Gastroesophageal sphincter (tissue), 4 donors: ENCODE data around the gene KLHL40. TPM values are rescaled to one million over a fixed set of nuclear protein-coding genes. Genes with fewer than 3 reads are reported as not detected.

Experiments used
- ATAC-seq: fragments of 150-250 bp; one replicate; pipeline ENCODE4 v1.9.1; 2016; ENCODE audit warnings: mild to moderate bottlenecking, moderate library complexity
- H3K27ac ChIP-seq, 4 donors: fragments of 200-600 bp; sonication (generic) in 3 of 4; 1 replicate in 3 of 4; 2 replicates in 1 of 4; pipeline ENCODE4 v1.5.1; 2016 to 2019
- H3K27me3 ChIP-seq: fragments of 200-600 bp; sonication (generic); one replicate; pipeline ENCODE4 v1.5.1; 2019
- H3K36me3 ChIP-seq, 2 donors: fragments of 200-600 bp; sonication (generic); one replicate each; pipeline ENCODE4 v1.5.1; 2019; ENCODE audit warnings: control low read depth in 1 of 2
- H3K4me1 ChIP-seq, 3 donors: fragments of 200-600 bp; sonication (generic); 1 replicate in 2 of 3; 2 replicates in 1 of 3; pipeline ENCODE4 v1.5.1; 2016 to 2019; ENCODE audit warnings: control low read depth in 2 of 3
- H3K4me3 ChIP-seq, 2 donors: fragments of 200-600 bp; sonication (generic); one replicate each; pipeline ENCODE4 v1.5.1; 2019; ENCODE audit warnings: mild to moderate bottlenecking in 1 of 2, moderate library complexity in 1 of 2
- H3K9me3 ChIP-seq, 3 donors: fragments of 200-600 bp; sonication (generic); one replicate each; pipeline ENCODE4 v1.5.1; 2017 to 2019; ENCODE audit warnings: control low read depth in 2 of 3
- EP300 ChIP-seq: sonication (generic); formaldehyde crosslinking; IDR thresholded peaks from one replicate; pipeline ENCODE4 v1.6.1; 2017; ENCODE audit warnings: antibody characterized with exemption, mild to moderate bottlenecking
- POLR2A ChIP-seq, 2 donors: fragments of 450-650 bp; IDR thresholded peaks; one replicate each; pipeline ENCODE4 v1.6.1; 2017; ENCODE audit warnings: antibody characterized with exemption in 2 of 2, mild to moderate bottlenecking in 2 of 2, moderate library complexity in 1 of 2
- POLR2AphosphoS5 ChIP-seq: sonication (generic); formaldehyde crosslinking; IDR thresholded peaks from one replicate; pipeline ENCODE4 v1.6.1; 2017; ENCODE audit warnings: antibody characterized with exemption
- WGBS, 2 donors: methylation state at CpG; one replicate each; pipeline ENCODE4 v1.1.5; 2018; ENCODE audit warnings: low coverage in 1 of 2; 5-methylcytosine and 5-hydroxymethylcytosine counted together
- total RNA-seq, 4 donors: library from RNA; depleted of rRNA; stranded (reverse); fragments of >200 nt; gene quantifications; one replicate each; pipeline ENCODE4 v1.1.0, GENCODE V29; 2016
- TF ChIP-seq, protein P1 (sequence below), 4 experiments: fragments of 200-600 bp in 2 of 4; fragments of 450-650 bp in 2 of 4; sonication (generic) in 1 of 4; IDR thresholded peaks; one replicate each; pipeline ENCODE4 v1.5.1; 2017 to 2019; ENCODE audit warnings: antibody characterized with exemption in 4 of 4, mild to moderate bottlenecking in 2 of 4, moderate library complexity in 2 of 4

Gene KLHL40
- total RNA-seq, 4 donors from 2014 or later = not detected

DNA sequence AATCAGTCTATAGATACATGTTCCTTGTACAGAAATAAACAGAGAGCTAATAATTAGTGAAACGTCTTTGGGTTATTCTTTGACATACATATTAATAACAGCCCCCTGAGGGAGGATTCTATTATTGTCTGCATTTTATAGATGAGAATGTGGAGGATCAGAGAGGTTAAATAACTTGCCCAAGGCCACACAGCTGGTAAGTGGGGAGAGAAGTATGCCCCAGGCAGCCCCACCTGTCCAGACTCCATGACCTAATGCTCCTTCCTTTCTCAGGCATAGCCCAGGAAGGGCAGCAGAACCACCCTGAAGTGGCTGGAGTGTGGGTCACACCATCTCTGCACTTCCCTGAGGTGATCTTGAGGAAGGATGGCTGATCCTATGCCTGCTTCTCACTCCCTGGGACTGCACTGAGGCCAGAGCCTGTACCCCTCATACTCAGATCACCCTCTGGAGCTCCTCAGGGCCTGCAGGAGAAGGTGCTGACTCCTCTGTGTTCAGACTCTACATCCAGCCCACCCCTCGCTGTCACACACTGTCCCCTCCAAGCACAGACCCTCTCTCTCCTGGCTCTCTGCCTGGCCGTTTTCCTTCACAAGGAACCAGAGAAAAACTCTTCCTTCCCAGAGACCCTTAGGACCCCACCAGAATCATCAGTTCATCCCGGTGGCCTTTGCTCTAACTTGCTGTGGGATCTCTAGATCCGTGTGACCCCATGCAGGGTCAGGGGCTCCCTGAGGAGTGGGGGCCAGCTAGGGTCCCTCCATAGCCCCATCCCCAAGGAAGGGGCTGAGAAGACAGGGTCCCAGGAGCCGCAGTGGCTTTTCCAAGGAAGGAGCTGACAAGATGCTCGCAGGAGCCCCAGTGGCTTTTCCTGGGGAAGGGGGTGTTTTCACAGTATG is 21.6 kb downstream of the KLHL40 start:
- H3K27me3 ChIP-seq = peaks cover 5% of the 10 kb centered on the region
- no peaks in the 10 kb centered on the region for H3K36me3 ChIP-seq
- H3K4me3 ChIP-seq = no peak overlapping the region
- H3K4me1 ChIP-seq = no peaks in the 10 kb centered on the region
- 54 to 88% methylated on average over 2 to 4 of the region's 7 CpGs for WGBS, 2 donors
- H3K9me3 ChIP-seq = no peaks in the 10 kb centered on the region
- no peak for ATAC-seq
- TF ChIP-seq, protein P1, sequence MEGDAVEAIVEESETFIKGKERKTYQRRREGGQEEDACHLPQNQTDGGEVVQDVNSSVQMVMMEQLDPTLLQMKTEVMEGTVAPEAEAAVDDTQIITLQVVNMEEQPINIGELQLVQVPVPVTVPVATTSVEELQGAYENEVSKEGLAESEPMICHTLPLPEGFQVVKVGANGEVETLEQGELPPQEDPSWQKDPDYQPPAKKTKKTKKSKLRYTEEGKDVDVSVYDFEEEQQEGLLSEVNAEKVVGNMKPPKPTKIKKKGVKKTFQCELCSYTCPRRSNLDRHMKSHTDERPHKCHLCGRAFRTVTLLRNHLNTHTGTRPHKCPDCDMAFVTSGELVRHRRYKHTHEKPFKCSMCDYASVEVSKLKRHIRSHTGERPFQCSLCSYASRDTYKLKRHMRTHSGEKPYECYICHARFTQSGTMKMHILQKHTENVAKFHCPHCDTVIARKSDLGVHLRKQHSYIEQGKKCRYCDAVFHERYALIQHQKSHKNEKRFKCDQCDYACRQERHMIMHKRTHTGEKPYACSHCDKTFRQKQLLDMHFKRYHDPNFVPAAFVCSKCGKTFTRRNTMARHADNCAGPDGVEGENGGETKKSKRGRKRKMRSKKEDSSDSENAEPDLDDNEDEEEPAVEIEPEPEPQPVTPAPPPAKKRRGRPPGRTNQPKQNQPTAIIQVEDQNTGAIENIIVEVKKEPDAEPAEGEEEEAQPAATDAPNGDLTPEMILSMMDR (IDR thresholded peaks at IDR 0.05) = no peak
- no peak for TF ChIP-seq POLR2A (IDR thresholded peaks at IDR 0.05)
- no peak for TF ChIP-seq EP300
- TF ChIP-seq POLR2AphosphoS5 = no peak
- H3K27ac ChIP-seq = no peak overlapping the region

DNA sequence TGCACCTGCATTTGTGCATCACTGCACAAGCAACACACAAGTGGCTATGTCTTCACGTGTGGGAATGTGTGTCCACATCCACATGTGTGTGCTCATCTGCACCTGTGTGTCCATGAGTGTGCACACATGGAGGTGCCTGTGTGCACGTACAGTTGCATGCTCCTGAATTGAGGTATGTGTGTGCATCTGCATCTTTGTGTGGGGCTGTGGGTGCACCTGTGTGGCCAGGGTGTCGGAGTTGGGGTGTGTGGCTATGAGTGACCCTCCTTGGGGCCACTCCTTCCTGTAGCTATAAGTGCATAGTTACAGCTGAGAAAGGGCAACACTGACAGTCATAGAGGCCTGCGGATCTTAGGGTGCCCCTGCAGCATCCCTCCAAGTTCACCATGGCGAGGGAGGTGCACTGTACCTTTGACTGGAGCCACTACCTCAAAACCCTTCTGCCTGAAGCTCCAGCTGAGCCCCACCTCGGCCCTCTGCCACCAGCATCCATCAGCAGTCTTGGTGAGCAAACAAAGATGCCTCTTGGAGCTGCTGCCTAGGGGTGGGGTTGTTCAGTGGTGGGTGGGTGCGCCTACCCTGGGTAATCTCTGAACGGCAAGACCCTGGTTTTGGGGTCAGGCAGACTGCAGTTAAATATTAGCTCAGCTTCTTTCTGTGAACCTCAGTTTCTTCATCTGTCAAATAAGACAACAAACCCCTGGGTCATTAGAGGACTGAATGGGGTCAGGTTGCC is 22.5 kb downstream of the KLHL40 start:
- Histone ChIP-seq H3K27me3 (no peaks in the 10 kb centered on the region), H3K36me3 (no peaks in the 10 kb centered on the region), H3K27ac (no peak overlapping the region), H3K4me3 (no peak overlapping the region), H3K4me1 (no peaks in the 10 kb centered on the region), H3K9me3 (no peaks in the 10 kb centered on the region)
- TF ChIP-seq POLR2AphosphoS5 = no peak
- no peak for TF ChIP-seq POLR2A (IDR thresholded peaks at IDR 0.05)
- TF ChIP-seq, protein P1 (IDR thresholded peaks at IDR 0.05) = no peak
- no peak for TF ChIP-seq EP300
- 67 to 94% methylated on average over 1 to 5 of the region's 8 CpGs for WGBS, 2 donors
- ATAC-seq = no peak

DNA sequence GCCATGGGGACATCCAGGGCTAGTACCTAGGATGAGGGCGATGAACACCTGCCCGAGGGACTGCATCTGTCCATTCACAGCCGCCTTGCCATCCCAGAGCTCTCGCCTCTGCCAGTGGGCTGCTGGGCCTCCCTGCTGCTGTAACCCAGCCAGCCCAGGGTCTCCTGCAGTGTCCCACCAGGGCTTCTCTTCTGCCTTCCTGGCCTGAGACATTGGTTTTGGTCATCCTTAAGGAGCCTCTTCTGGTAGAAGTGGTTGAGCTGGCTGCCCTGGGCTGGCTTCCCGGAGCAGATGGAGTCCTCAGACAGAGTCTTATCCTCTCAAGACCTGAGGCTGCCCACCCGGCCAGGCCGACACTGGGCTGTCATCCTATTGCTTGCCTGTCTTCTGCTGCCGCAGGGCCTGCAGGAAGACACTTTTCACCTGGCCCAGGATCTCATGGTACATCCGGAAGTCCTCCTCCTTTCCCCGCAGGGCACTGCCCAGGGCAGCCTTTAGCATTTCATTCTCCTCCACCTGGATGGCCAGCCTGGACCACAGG is 23.3 kb downstream of the KLHL40 start:
- ATAC-seq = no peak
- WGBS, 2 donors = 100% methylated on average over 2 of the region's 10 CpGs; no CpG with 5 or more reads in 1 of the 2 donors
- Histone ChIP-seq H3K27ac (no peak overlapping the region), H3K4me3 (no peak overlapping the region), H3K27me3 (no peaks in the 10 kb centered on the region), H3K4me1 (no peaks in the 10 kb centered on the region), H3K36me3 (no peaks in the 10 kb centered on the region), H3K9me3 (no peaks in the 10 kb centered on the region)
- TF ChIP-seq POLR2AphosphoS5 (no peak), POLR2A (IDR thresholded peaks at IDR 0.05) (no peak), EP300 (no peak)
- TF ChIP-seq, protein P1 (IDR thresholded peaks at IDR 0.05) = no peak

DNA sequence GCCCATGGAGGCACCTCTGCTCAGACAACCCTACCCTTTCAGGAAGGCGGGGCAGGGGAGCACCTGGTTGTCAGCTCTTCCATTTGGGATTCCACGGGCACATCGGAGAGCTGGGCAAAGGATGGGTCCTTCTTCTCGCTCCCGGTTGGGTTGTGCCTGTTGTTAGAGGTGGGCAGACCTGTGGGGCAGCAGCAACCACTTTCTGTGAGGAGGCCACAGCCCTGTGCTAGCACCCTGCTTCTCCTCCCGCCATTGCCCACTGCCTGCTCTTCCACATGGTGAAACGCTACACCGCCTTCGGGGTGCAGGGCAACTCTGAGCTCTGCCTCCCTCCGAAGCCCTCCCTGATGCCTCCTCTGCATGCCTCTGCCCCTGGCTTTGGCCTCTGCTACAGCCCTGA is 24.3 kb downstream of the KLHL40 start:
- 70% methylated on average over 4 of the region's 10 CpGs; no CpG with 5 or more reads in 1 of the 2 donors for WGBS, 2 donors
- Histone ChIP-seq H3K9me3 (no peaks in the 10 kb centered on the region), H3K4me3 (no peak overlapping the region), H3K27me3 (no peaks in the 10 kb centered on the region), H3K36me3 (no peaks in the 10 kb centered on the region), H3K4me1 (no peaks in the 10 kb centered on the region), H3K27ac (no peak overlapping the region)
- TF ChIP-seq, protein P1 (IDR thresholded peaks at IDR 0.05) = no peak
- no peak for TF ChIP-seq EP300
- no peak for TF ChIP-seq POLR2AphosphoS5
- no peak for TF ChIP-seq POLR2A (IDR thresholded peaks at IDR 0.05)
- ATAC-seq = no peak
